HL-60/S4 treated with phorbol 12-myristate 13-acetate at 8.2 ng/mL for 4 days and 3 days (cell line): ENCODE data around the gene NR2F1.

Experiments
- in situ Hi-C: fragments of 300-500 bp; cut with MboI; formaldehyde crosslinking; loops from 2 replicates; pipeline ENCODE4 v1.15.0; 2022; ENCODE audit warnings: low sequenced_read_pairs

NR2F1 gene

DNA sequence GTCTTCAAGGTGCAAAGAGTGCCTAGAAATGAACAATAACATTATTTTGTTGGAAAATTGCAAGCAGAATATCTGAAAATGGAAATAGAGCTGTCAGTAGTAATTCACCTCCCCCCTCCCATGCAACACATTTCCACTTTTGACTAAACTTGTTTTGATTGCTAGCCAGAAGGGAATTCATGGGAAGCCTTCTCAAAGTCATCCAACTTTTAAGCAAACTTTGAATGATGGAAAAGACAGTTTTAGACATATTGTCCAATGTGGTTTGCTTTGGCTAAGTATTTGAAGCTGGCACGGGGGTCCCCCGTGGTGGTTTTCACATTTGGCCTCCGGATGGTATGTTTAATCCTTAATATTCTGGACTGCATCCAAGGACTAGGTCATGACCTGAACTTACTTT lies 7.5 kb downstream of the NR2F1 start:
- in situ Hi-C loops, result no loop called here

DNA sequence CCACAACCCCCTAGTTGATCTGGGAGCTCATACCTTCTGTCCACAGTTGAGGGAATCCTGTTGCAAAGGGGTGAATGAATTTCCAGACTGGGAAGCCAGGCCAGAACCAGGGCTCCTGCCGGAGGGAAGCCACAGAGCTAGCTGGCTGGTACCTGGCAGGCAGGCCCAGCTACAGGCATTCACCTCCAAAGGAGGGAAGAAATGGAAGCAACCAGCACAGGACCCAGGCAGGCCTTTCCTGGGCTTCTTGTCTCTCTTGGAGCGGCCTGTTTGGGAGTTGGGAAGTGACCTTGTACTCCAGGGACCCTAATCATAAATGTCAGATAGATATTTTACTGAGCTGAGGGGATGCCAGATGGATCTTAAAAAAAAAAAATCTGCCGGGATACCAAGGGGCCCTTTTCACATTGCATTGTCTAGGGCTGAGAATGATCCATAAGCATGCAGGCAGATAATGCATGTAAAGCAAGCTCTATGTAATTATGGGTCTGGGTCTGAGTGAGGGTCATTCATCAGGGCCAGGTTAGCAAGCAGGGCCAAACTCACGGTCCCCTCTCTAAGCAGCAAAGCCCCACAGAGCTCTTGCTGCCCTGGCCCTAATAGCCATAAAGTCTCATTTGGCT lies 8.4 kb downstream of the NR2F1 start:
- in situ Hi-C loops, result no loop called here

DNA sequence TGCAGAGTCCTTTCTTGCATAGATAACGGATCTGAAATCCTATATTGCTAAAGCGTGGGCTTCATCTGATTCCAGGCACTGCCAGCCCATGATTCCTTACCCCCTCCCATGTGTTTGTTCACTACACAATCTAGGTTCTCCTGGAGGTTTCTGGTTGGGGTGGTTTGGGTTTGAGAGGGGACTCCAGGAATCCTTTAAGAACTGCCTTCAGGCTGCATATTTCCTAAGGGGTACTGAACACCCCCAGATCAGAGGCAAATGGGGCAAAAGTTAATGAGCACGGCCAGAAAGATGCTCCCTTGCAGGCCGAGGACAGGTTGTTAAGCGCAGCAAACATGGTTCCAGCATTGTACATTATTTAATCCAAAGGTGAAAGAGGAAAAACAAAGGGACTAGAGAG lies 9.9 kb downstream of the NR2F1 start:
- in situ Hi-C loops, result no loop called here

DNA sequence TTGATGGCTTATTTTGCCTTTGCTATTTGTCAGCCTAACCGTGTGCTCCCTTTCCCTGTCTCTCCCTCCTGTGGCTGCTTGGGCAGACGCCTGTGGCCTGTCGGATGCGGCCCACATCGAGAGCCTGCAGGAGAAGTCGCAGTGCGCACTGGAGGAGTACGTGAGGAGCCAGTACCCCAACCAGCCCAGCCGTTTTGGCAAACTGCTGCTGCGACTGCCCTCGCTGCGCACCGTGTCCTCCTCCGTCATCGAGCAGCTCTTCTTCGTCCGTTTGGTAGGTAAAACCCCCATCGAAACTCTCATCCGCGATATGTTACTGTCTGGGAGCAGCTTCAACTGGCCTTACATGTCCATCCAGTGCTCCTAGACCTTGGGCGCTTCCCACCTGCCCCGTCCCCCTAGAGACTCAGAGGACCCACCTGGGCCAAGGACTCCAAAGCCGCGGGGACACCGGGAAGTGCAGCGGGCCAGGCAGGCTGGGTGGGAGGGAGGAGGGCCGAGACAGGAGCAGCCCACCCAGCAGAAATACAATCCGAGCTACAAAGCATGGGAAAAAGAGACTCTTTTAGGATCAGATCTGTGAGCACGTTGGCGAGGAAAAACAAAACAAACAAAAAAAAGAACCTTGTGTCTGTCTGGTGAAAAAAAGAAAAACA lies 10.6 kb downstream of the NR2F1 start:
- in situ Hi-C loops, result no loop called here

- in situ Hi-C loops, result no loop called here
Measured at GRCh38 chr5:93594591-93595419, 11.8 kb downstream of the NR2F1 start.

DNA sequence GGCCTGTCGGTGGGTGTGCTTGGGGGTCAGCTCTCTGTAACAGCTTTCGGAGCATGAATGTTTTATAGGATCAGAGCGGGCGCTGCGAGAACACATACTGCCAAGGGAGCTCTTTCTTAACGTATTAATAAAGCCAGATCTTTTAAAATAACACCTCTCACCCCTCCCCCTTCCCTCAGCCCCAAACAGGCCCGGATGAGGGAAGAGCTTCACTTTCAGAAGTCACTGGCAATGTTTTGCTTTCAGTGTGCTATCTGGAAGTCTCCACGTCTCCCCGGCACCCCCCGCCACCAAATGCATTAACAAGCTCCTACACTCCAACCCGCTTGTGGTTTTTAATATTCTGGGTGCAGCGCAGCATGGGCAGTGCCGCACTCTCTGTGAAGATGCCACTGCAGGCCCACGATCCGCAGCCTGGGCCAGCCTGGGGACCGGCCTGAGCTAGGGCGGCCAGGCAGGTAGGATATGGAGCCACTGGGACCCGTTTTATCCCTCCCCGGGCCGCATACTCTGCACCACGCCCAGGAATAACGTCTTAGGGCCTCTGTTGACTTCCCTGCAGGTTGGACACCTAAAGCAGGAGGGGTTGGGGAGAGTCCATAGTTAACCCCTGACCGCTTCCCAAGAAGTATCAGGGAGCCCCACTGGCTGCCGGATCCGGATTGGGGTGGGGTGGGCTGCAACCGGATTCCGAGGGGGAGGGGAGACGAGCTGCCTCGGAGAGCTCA lies 12.6 kb downstream of the NR2F1 start:
- in situ Hi-C loops, result no loop called here

- in situ Hi-C loops, result no loop called here
Measured at GRCh38 chr5:93596310-93596675, 13.3 kb downstream of the NR2F1 start.

GRCh38 chr5:93596676-93597490 lies 13.9 kb downstream of the NR2F1 start:
- in situ Hi-C loops, result no loop called here

DNA sequence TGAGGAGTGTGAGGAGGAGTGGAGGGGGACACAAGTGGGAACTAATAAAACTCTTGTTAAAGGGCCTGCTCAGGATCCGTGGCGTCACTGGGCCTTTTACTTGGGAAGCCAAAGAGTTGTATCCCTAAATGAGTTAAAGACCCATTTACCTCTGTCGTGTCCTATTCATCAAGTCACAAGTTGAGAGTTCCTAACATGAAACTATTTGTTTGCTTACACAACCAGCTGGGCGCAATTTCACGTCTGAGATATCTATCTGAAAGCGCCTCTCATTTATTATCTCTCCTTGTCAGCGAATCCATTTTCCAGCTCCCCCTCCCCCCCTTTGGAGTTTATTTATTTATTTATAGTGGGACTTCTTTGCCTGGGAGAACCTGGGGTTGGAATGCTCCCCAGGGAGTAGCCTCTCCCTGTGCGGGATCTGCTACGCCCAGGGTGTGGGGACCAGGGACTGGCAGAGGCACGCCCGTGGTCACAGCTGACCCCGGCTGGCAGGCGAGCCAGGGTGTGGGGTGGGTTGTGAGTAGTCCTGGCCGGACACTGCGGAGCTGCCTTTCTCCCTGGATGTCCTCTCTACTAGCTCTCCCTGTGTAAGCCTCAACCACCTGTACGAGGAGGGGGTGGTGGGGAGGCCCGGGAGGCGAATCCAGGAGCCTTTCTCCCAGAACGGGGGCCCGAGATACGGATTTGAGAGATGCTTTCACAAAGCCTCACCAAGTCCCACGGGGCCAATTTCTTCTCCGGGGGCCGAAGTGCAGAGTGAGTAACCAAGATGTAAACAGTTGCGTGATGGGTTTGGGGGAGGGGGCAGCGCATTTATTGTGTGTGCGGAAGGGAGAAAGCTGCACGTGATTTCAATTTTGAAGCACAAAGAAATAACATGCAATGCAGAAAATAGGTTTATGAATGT lies 15.3 kb downstream of the NR2F1 start:
- in situ Hi-C loops, result no loop called here

DNA sequence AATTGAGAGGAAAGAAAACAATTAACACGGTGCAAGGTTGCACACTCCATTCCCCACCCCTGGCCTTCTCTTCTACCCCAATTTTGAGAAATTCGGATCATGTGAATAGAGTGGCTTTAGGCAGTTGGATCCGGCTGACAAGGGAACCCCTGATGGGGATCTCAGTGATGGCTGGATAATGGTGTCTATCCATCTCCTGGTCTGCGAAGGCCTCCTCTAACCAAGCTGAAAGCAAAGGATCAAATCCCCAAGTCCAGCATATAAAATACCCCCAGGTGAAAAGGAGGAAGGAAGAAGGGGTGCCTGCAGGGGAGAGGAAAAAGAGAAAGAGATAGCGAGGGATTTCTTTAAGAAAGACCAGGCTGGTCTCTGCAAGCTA lies 16.0 kb downstream of the NR2F1 start:
- in situ Hi-C loops, result no loop called here

- in situ Hi-C loops, result no loop called here
Measured at GRCh38 chr5:93599399-93600120, 16.5 kb downstream of the NR2F1 start.

- in situ Hi-C loops, result no loop called here
Measured at GRCh38 chr5:93600409-93601070, 17.5 kb downstream of the NR2F1 start.

- in situ Hi-C loops, result no loop called here
Measured at GRCh38 chr5:93601071-93601801, 18.2 kb downstream of the NR2F1 start.

GRCh38 chr5:93601802-93602155 lies 18.8 kb downstream of the NR2F1 start:
- in situ Hi-C loops, result no loop called here

GRCh38 chr5:93602241-93603077 lies 19.4 kb downstream of the NR2F1 start:
- in situ Hi-C loops, result no loop called here

DNA sequence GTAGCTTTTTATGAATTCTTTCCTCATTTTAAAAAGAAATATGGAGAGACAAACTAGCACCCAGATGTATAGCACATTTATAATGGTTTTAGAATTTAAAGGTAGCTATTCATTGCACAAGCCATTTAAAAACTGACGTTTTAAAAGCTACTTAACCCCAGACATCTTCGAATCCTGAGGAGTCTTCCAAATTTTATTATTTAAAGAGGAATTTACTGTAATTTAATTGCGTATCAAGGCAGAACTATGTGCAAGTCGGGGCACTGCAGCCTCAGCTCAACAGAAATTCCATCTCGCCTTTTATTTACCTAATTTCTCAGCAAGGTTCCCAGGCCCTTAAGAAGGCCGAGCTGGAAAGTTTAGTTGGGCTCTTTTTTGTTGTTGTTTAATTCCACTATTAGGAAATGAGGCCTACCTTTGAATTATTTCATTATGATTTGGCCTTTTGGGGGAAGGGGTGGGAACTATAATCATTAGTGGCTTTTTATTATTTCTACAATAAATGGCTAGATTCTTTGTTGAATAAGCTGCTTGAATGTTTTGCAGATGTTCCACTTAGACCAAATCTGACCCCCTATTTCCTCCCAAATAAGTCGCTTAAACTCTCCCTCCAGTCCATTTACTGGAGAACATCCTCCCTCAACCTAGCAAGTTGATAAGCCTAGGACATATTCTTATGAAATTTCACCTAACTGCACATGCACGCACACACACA lies 20.2 kb downstream of the NR2F1 start:
- in situ Hi-C loops, result no loop called here
